HEK293 (cell line): ENCODE data around the gene CTIF.

Source experiments
- BCL11A ChIP-seq: fragments of 450-650 bp; formaldehyde crosslinking; IDR thresholded peaks from 2 replicates; pipeline ENCODE4 v1.5.1; 2016; ENCODE audit warnings: low read depth, missing biosample characterization, missing genetic modification characterization
- CTCF ChIP-seq: fragments of 450-650 bp; formaldehyde crosslinking; IDR thresholded peaks from 2 replicates; pipeline ENCODE4 v1.5.1; 2016; ENCODE audit warnings: missing biosample characterization, missing genetic modification characterization
- HOXA7 ChIP-seq: sonication (generic); formaldehyde crosslinking; IDR thresholded peaks from 2 replicates; pipeline ENCODE4 v1.8.1; 2022; ENCODE audit warnings: missing genetic modification reagents, borderline replicate concordance
- YY1 ChIP-seq: fragments of 450-650 bp; formaldehyde crosslinking; IDR thresholded peaks from 2 replicates; pipeline ENCODE4 v1.5.1; 2018; ENCODE audit warnings: missing biosample characterization, missing genetic modification characterization
- ZNF10 ChIP-seq: fragments of 450-650 bp; formaldehyde crosslinking; IDR thresholded peaks from 2 replicates; pipeline ENCODE4 v1.5.1; 2017; ENCODE audit warnings: missing biosample characterization, missing genetic modification characterization
- ZNF184 ChIP-seq: fragments of 450-650 bp; IDR thresholded peaks from 2 replicates; pipeline ENCODE4 v1.5.1; 2018; ENCODE audit warnings: missing biosample characterization, mild to moderate bottlenecking, missing genetic modification characterization
- ZNF23 ChIP-seq: fragments of 450-650 bp; formaldehyde crosslinking; IDR thresholded peaks from 2 replicates; pipeline ENCODE4 v1.5.1; 2016; ENCODE audit warnings: missing biosample characterization, missing genetic modification characterization, borderline replicate concordance
- ZNF48 ChIP-seq: fragments of 450-650 bp; formaldehyde crosslinking; IDR thresholded peaks from 2 replicates; pipeline ENCODE4 v1.5.1; 2016; ENCODE audit warnings: missing biosample characterization, missing genetic modification characterization
- ZNF571 ChIP-seq: fragments of 450-650 bp; formaldehyde crosslinking; IDR thresholded peaks from 2 replicates; pipeline ENCODE4 v1.5.0; 2017; ENCODE audit warnings: missing biosample characterization, missing genetic modification characterization

- TF ChIP-seq ZNF184 (tag by site-specific recombination) (no peak), CTCF (no peak), ZNF23 (no peak), HOXA7 (CRISPR knock-in tag) (no peak), ZNF571 (tag by site-specific recombination) (no peak), ZNF10 (tag by site-specific recombination) (no peak), ZNF48 (tag by site-specific recombination) (no peak), BCL11A (tag by site-specific recombination) (no peak), YY1 (tag by site-specific recombination) (no peak)
Observed at GRCh38 chr18:48702346-48703027, 163.7 kb downstream of the CTIF start.
